Naive thymus-derived CD8-positive, alpha-beta T cell (primary cell): Measurements from ENCODE around the gene FXN. TPM values are rescaled to one million over a fixed set of nuclear protein-coding genes. Genes with fewer than 3 reads are reported as not detected.

Source experiments
- ATAC-seq, 2 donors: fragments of 150-1000 bp; cut with Tn5 transposase in 1 of 2; sonication (Bioruptor Pico), chemical (Tn5 transposase) in 1 of 2; 1 replicate in 1 of 2; 2 replicates in 1 of 2; pipeline ENCODE4 v1.10.0; 2021; ENCODE audit warnings: mild to moderate bottlenecking in 2 of 2, moderate library complexity in 2 of 2
- POLR2A ChIA-PET: fragments of 350-600 bp; sonication (Branson Sonifier 250); formaldehyde crosslinking; loops from one replicate; lab custom pipeline; 2021; ENCODE audit warnings: antibody characterized with exemption; lab: Charles Lee
- DNase-seq, 10 donors: peaks; one replicate each; pipeline versions ENCODE4 v3.0.0 to v3.0.0-alpha.2; 2020 to 2022
- H3K27ac Mint-ChIP-seq, 10 donors: one replicate each; pipeline ENCODE4 v1.8.0; 2020 to 2022; ENCODE audit warnings: mild to moderate bottlenecking in 10 of 10, mixed read lengths in 10 of 10, moderate library complexity in 4 of 10, inconsistent platforms in 1 of 10
- H3K27me3 Mint-ChIP-seq, 5 donors: one replicate each; pipeline ENCODE4 v1.8.0; 2021 to 2022; ENCODE audit warnings: mixed read lengths in 5 of 5
- H3K36me3 Mint-ChIP-seq, 3 donors: one replicate each; pipeline ENCODE4 v1.8.0; 2020 to 2022; ENCODE audit warnings: mixed read lengths in 3 of 3, mild to moderate bottlenecking in 2 of 3, inconsistent platforms in 1 of 3
- H3K4me1 Mint-ChIP-seq, 4 donors: one replicate each; pipeline ENCODE4 v1.8.0; 2021 to 2022; ENCODE audit warnings: mixed read lengths in 4 of 4
- H3K4me3 Mint-ChIP-seq, 10 donors: one replicate each; pipeline ENCODE4 v1.8.0; 2020 to 2022; ENCODE audit warnings: mild to moderate bottlenecking in 10 of 10, mixed read lengths in 10 of 10, moderate library complexity in 6 of 10, inconsistent platforms in 1 of 10
- H3K9me3 Mint-ChIP-seq, 9 donors: one replicate each; pipeline ENCODE4 v1.8.0; 2020 to 2022; ENCODE audit warnings: mixed read lengths in 9 of 9, mild to moderate bottlenecking in 3 of 9, inconsistent platforms in 1 of 9, moderate library complexity in 1 of 9
- polyA plus RNA-seq, 3 donors: library from polyadenylated mRNA; unstranded; fragments of 300-500 nt; fragmentation: Illumina TruSeq; gene quantifications; one replicate each; pipeline ENCODE4 v1.2.3, GENCODE V29; 2021
- total RNA-seq, 8 experiments: library from RNA in 2 of 8; stranded (reverse) in 2 of 8; gene quantifications; one replicate each; pipeline ENCODE4 v1.2.3 and lab custom pipeline; 2021 to 2026

The FXN gene
- total and polyA plus RNA-seq, 5 experiments from 2014 or later: 19.3 to 78.9 (median 51.2) TPM

- POLR2A ChIA-PET: no interaction called here
- no peak for DNase-seq
- Mint-ChIP-seq H3K9me3 (peaks cover 0 to 10% (median 3%) of the 10 kb centered on the region in 9 donors), H3K27me3 (no peaks in the 10 kb centered on the region), H3K4me1 (peaks cover 0 to 2% (median 0%) of the 10 kb centered on the region in 4 donors), H3K36me3 (peaks cover 8 to 54% (median 46%) of the 10 kb centered on the region in 3 donors), H3K27ac (no peak overlapping the region), H3K4me3 (no peak overlapping the region)
- no peak for ATAC-seq
Observed at GRCh38 chr9:69076550-69076949, 41.0 kb downstream of the FXN start.

DNA sequence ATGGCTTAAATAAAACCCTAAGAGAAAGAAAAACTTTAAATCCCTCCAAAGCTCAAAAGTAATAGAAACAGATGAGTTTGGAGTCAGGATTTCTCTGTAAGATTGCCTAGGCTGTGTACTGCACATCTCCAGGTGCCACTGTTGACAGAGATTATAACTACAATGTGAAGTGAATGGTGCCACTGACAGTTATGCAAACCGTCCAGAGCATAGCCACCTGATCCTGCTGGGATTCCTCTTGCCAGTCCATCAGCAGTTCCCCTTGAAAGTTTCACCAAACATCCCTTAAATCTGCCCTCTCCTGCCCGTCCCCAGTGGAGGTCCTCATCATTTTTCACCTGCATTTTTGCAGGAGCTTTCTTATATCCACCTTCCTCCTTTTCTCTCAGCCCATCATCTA is 42.5 kb downstream of the FXN start:
- no peaks in the 10 kb centered on the region for H3K27me3 Mint-ChIP-seq
- peaks cover 0 to 10% (median 3%) of the 10 kb centered on the region in 9 donors for H3K9me3 Mint-ChIP-seq
- H3K4me3 Mint-ChIP-seq: no peak overlapping the region
- H3K4me1 Mint-ChIP-seq: peaks cover 0 to 2% (median 0%) of the 10 kb centered on the region in 4 donors
- DNase-seq (no peak), ATAC-seq (no peak)
- POLR2A ChIA-PET: no interaction called here
- H3K36me3 Mint-ChIP-seq: peaks cover 5 to 41% (median 31%) of the 10 kb centered on the region in 3 donors
- no peak overlapping the region for H3K27ac Mint-ChIP-seq

GRCh38 chr9:69078581-69078980 is 43.0 kb downstream of the FXN start:
- no peaks in the 10 kb centered on the region for H3K27me3 Mint-ChIP-seq
- no peak overlapping the region for H3K4me3 Mint-ChIP-seq
- DNase-seq (no peak), ATAC-seq (no peak)
- peaks cover 0 to 10% (median 3%) of the 10 kb centered on the region in 9 donors for H3K9me3 Mint-ChIP-seq
- no peak overlapping the region for H3K27ac Mint-ChIP-seq
- H3K4me1 Mint-ChIP-seq: peaks cover 0 to 2% (median 0%) of the 10 kb centered on the region in 4 donors
- peaks cover 0 to 35% (median 26%) of the 10 kb centered on the region in 3 donors for H3K36me3 Mint-ChIP-seq
- POLR2A ChIA-PET: no interaction called here

DNA sequence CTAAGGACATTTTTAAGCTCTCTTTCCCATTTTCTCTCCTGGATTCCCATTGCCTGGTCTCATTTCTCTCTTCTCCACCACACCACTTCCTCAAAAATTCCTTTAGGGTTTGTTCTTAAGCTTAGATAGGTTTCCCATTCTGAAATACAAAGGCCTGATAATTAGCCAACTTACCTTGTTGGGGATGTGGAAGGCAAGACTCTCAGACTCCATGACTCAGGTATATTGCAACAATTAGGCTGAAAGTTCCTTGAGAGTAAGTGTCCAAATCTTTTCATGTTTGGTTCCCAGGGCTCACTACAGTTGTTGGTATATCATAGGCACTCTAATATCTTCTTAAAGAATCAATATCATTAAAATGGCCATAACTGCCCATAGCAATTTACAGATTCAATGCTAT is 43.6 kb downstream of the FXN start:
- H3K9me3 Mint-ChIP-seq: peaks cover 0 to 10% (median 3%) of the 10 kb centered on the region in 9 donors
- ATAC-seq (no peak), DNase-seq (no peak)
- H3K27ac Mint-ChIP-seq: peak overlapping the region in 1 of 10 donors; percentile 15
- POLR2A ChIA-PET: no interaction called here
- H3K4me3 Mint-ChIP-seq: no peak overlapping the region
- H3K36me3 Mint-ChIP-seq: peaks cover 0 to 31% (median 26%) of the 10 kb centered on the region in 3 donors
- H3K4me1 Mint-ChIP-seq: peaks cover 0 to 2% (median 0%) of the 10 kb centered on the region in 4 donors
- no peaks in the 10 kb centered on the region for H3K27me3 Mint-ChIP-seq

DNA sequence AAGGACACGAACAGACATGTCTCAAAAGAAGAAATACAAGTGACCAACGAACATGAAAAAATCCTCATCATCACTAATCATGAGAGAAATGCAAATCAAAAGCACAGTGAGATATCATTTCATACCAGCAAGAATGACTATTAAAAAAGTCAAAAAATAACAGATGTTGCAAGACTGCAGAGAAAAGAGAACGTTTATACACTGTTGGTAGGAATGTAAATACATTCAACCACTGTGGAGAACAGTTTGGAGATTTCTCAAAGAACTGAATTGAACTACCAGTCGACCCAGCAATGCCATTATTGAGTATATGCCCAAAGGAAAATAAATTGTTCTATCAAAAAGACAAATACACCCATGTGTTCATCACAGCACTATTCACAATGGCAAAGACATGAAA is 45.7 kb downstream of the FXN start:
- DNase-seq: no peak
- Mint-ChIP-seq H3K4me1 (peaks cover 0 to 2% (median 0%) of the 10 kb centered on the region in 4 donors), H3K36me3 (peaks cover 0 to 19% (median 18%) of the 10 kb centered on the region in 3 donors), H3K9me3 (peaks cover 0 to 10% (median 3%) of the 10 kb centered on the region in 9 donors), H3K4me3 (no peak overlapping the region), H3K27ac (no peak overlapping the region), H3K27me3 (no peaks in the 10 kb centered on the region)
- no peak for ATAC-seq
- POLR2A ChIA-PET: no interaction called here

- POLR2A ChIA-PET: no interaction called here
- no peak overlapping the region for H3K4me3 Mint-ChIP-seq
- H3K4me1 Mint-ChIP-seq: peaks cover 0 to 2% (median 0%) of the 10 kb centered on the region in 4 donors
- H3K27me3 Mint-ChIP-seq: no peaks in the 10 kb centered on the region
- H3K36me3 Mint-ChIP-seq: peaks cover 0 to 13% (median 12%) of the 10 kb centered on the region in 3 donors
- peak overlapping the region in 1 of 10 donors; percentile 40 for H3K27ac Mint-ChIP-seq
- peaks cover 0 to 10% (median 3%) of the 10 kb centered on the region in 9 donors for H3K9me3 Mint-ChIP-seq
- no peak for DNase-seq
- no peak for ATAC-seq
Observed at GRCh38 chr9:69083321-69083720, 47.8 kb downstream of the FXN start.

- no peaks in the 10 kb centered on the region for H3K4me1 Mint-ChIP-seq
- DNase-seq (no peak), ATAC-seq (no peak)
- H3K27ac Mint-ChIP-seq: peak overlapping the region in 1 of 10 donors; percentile 47
- no peak overlapping the region for H3K4me3 Mint-ChIP-seq
- no peaks in the 10 kb centered on the region for H3K27me3 Mint-ChIP-seq
- POLR2A ChIA-PET: interaction anchor here (0.6 to 1.3 kb wide), 3 partner anchors 15 to 56 kb away, joined by 3 to 5 read pairs (median 3); no protein-coding TSS in a partner anchor
- peaks cover 0 to 6% (median 5%) of the 10 kb centered on the region in 3 donors for H3K36me3 Mint-ChIP-seq
- H3K9me3 Mint-ChIP-seq: peaks cover 0 to 6% (median 3%) of the 10 kb centered on the region in 9 donors
Observed at GRCh38 chr9:69085569-69086283, 50.2 kb downstream of the FXN start.

DNA sequence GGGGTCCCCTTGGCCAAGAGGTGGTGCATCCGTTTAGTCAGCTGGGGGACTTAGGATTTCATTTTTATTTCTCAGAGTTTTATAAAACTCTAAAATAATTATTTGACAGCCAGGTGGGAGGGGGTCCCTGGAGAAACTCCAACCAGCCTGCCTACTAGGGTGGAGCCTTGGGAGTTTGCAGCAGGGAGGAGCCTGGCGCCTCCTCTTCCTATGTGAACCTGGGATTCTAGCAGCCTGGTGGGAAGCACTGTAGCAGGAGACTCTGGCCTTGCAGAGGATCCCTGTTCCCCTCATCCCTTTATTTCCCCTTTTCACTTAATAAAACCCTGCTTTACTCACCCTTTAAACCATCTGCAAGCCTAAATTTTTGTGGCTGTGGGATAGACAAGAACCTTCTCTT is 50.8 kb downstream of the FXN start:
- ATAC-seq (no peak), DNase-seq (no peak)
- Mint-ChIP-seq H3K36me3 (peaks cover 0 to 2% (median 0%) of the 10 kb centered on the region in 3 donors), H3K9me3 (peaks cover 0 to 1% (median 0%) of the 10 kb centered on the region in 9 donors), H3K4me1 (no peaks in the 10 kb centered on the region), H3K27me3 (no peaks in the 10 kb centered on the region), H3K27ac (no peak overlapping the region), H3K4me3 (no peak overlapping the region)
- POLR2A ChIA-PET: interaction anchor here (1.3 kb wide), 1 partner anchor 14 kb away, joined by 3 read pairs; no protein-coding TSS in a partner anchor

DNA sequence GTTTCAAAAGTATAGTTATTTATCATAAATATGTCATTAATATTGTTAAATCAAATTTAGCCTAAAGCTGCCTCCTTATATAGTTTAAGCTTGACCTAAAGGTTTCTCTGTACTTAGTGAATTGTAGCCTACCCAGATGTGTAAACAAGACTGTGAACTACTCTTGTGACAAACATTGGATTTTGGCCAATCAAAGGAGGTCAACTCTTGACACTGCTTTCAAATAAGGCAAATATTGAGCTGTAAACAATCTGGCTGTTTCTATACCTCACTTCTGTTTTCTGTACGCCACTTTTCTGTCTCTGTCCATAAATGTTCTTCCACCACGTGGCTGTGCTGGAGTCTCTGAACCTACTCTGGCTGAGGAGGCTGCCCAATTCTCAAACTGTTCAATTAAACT is 51.2 kb downstream of the FXN start:
- DNase-seq (no peak), ATAC-seq (no peak)
- H3K27ac Mint-ChIP-seq: no peak overlapping the region
- H3K27me3 Mint-ChIP-seq: no peaks in the 10 kb centered on the region
- H3K4me1 Mint-ChIP-seq: no peaks in the 10 kb centered on the region
- peaks cover 0 to 1% (median 0%) of the 10 kb centered on the region in 9 donors for H3K9me3 Mint-ChIP-seq
- H3K4me3 Mint-ChIP-seq: no peak overlapping the region
- POLR2A ChIA-PET: interaction anchor here (1.3 kb wide), 1 partner anchor 14 kb away, joined by 3 read pairs; no protein-coding TSS in a partner anchor
- peaks cover 0 to 2% (median 0%) of the 10 kb centered on the region in 3 donors for H3K36me3 Mint-ChIP-seq

DNA sequence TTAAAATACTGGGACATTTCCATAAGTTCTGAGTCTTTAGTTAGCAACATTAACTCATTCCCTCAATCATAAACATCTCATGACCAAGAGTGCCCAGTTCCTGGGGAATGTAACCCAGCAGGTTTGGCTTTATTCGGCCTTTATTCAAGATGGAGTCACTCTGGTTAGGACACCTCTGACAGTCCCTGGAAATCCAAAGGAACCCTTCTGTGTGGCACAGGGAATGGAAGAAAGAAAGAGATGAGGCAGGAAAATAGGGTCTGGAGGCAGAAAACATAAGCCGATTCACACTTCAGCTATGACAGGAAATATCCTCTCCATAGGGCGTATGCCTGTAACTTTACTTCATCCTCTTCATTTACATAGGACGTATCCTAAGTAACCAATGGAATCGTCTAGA is 53.5 kb downstream of the FXN start:
- H3K27ac Mint-ChIP-seq: no peak overlapping the region
- no peaks in the 10 kb centered on the region for H3K9me3 Mint-ChIP-seq
- no peak overlapping the region for H3K4me3 Mint-ChIP-seq
- no peaks in the 10 kb centered on the region for H3K4me1 Mint-ChIP-seq
- H3K36me3 Mint-ChIP-seq: peaks cover 0 to 5% (median 0%) of the 10 kb centered on the region in 3 donors
- DNase-seq: no peak
- no peaks in the 10 kb centered on the region for H3K27me3 Mint-ChIP-seq
- POLR2A ChIA-PET: no interaction called here
- no peak for ATAC-seq

DNA sequence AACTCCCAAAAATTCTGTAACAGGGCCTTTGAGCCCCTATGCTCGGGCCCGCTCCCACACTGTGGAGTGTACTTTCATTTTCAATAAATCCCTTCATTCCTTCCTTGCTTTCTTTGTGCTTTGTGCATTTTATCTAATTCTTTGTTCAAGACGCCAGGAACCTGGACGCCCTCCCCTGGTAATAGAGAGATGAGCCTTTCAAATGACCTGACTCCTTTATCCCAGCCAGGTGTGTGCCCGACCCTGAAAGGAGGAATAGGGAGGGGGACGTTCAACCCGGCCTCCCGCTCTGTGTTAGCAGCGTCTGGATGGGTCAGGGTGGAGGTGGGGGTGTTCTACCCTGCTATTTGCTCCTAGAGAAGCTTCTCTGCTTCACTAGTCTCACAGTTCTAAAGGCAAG is 53.9 kb downstream of the FXN start:
- Mint-ChIP-seq H3K27ac (no peak overlapping the region), H3K27me3 (no peaks in the 10 kb centered on the region), H3K4me3 (no peak overlapping the region), H3K36me3 (peaks cover 0 to 6% (median 0%) of the 10 kb centered on the region in 3 donors), H3K9me3 (no peaks in the 10 kb centered on the region), H3K4me1 (no peaks in the 10 kb centered on the region)
- no peak for ATAC-seq
- no peak for DNase-seq
- POLR2A ChIA-PET: no interaction called here

DNA sequence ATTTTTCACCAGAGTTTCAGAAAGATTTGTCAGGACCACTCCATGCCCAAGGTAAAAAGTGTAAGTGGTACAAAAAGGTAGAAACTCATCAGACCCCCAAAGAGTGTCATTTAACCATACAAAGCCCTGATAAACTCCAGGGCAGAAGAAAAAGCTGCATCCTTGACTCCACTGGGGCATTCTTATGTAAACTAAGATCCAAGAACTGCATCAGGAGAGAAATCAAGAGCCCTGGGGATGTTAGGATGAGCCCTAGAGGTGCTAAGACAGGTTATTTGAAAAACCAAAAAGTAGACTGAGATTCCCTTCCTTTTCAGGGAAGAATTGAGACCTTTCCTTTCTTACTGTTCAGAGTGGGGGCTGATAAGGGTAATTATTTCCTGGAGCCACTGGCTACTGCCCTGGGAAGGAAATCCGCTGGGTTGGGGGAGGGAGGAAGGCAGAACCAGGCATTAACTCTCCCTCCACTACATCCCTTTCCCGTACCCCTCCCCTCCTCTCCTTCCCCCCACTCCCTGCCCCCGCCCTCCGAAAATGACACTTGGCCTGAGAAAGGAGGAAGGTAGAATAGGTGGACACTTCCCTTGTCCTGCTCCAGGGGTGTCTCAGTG is 54.7 kb downstream of the FXN start:
- Mint-ChIP-seq H3K9me3 (no peaks in the 10 kb centered on the region), H3K27me3 (no peaks in the 10 kb centered on the region), H3K4me3 (no peak overlapping the region), H3K36me3 (peaks cover 0 to 6% (median 0%) of the 10 kb centered on the region in 3 donors), H3K4me1 (no peaks in the 10 kb centered on the region), H3K27ac (no peak overlapping the region)
- POLR2A ChIA-PET: no interaction called here
- DNase-seq: no peak
- no peak for ATAC-seq

DNA sequence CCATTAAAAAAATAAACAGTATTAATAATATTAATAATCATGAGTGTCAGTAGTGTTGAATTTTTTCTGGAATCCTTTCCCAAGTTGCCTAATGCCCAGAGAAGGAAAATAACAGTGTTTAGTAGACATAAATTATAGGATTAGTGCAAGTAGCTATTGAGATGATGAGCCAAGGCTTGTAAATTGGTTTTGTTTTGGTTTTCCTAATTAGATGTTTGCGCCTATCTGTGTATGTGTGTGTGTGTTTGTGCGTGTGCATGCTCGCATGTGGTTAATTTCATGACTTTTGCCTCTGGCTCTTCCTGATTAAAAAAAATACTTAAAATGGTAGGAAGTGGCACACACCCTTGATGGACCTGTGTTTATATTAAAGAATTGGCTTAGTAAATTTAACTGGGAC is 55.4 kb downstream of the FXN start:
- no peaks in the 10 kb centered on the region for H3K27me3 Mint-ChIP-seq
- H3K4me3 Mint-ChIP-seq: no peak overlapping the region
- POLR2A ChIA-PET: no interaction called here
- DNase-seq: no peak
- H3K27ac Mint-ChIP-seq: no peak overlapping the region
- no peak for ATAC-seq
- H3K36me3 Mint-ChIP-seq: peaks cover 0 to 6% (median 0%) of the 10 kb centered on the region in 3 donors
- H3K4me1 Mint-ChIP-seq: no peaks in the 10 kb centered on the region
- H3K9me3 Mint-ChIP-seq: no peaks in the 10 kb centered on the region
